Measurements from ENCODE around the gene WHAMM.
"Not testable (repeated sequence)": the region's sequence is repeated elsewhere in the genome, so short reads cannot be mapped to it uniquely, and the experiment has no call there.

The WHAMM gene, protein sequence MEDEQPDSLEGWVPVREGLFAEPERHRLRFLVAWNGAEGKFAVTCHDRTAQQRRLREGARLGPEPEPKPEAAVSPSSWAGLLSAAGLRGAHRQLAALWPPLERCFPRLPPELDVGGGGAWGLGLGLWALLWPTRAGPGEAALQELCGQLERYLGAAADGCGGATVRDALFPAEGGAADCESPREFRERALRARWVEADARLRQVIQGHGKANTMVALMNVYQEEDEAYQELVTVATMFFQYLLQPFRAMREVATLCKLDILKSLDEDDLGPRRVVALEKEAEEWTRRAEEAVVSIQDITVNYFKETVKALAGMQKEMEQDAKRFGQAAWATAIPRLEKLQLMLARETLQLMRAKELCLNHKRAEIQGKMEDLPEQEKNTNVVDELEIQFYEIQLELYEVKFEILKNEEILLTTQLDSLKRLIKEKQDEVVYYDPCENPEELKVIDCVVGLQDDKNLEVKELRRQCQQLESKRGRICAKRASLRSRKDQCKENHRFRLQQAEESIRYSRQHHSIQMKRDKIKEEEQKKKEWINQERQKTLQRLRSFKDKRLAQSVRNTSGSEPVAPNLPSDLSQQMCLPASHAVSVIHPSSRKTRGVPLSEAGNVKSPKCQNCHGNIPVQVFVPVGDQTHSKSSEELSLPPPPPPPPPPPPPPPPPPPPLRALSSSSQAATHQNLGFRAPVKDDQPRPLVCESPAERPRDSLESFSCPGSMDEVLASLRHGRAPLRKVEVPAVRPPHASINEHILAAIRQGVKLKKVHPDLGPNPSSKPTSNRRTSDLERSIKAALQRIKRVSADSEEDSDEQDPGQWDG

GRCh38 chr15:82809308-82810060, at the start of gene WHAMM:
Gene WHAMM (plus strand): TSS chr15:82809628. CDS start chr15:82809727, 99 bp downstream.
- DNase-seq (ENCODE audit: low read depth): peak; percentile 91

- DNase-seq (ENCODE audit: low read depth): no peak
These were observed 45.9 kb upstream of the WHAMM start for GRCh38 chr15:82763361-82764116.

DNA sequence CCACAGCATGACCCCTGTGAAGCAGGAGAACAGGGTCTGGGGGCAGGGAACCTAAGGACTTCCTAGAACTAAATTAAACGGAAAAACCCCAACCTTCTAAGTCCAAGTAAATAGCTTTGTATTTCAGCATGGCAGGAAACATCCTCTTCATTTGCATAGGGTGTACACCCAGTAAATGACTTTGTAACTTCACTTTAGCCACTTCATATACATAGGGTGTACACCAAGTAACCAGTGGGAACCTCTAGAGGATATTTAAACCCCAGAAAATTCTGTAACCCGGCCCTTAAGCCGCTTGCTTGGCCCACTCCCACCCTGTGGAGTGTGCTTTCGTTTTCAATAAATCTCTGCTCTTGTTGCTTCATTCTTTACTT, 45.3 kb upstream of the WHAMM start:
- no peak for DNase-seq (ENCODE audit: low read depth)

- no peak for DNase-seq (ENCODE audit: low read depth)
These were observed 44.7 kb upstream of the WHAMM start for GRCh38 chr15:82764740-82765139.

GRCh38 chr15:82766201-82766600, 43.2 kb upstream of the WHAMM start:
- DNase-seq (ENCODE audit: low read depth): not testable (repeated sequence)

GRCh38 chr15:82767163-82767829, 42.1 kb upstream of the WHAMM start:
- no peak for DNase-seq (ENCODE audit: low read depth)

DNA sequence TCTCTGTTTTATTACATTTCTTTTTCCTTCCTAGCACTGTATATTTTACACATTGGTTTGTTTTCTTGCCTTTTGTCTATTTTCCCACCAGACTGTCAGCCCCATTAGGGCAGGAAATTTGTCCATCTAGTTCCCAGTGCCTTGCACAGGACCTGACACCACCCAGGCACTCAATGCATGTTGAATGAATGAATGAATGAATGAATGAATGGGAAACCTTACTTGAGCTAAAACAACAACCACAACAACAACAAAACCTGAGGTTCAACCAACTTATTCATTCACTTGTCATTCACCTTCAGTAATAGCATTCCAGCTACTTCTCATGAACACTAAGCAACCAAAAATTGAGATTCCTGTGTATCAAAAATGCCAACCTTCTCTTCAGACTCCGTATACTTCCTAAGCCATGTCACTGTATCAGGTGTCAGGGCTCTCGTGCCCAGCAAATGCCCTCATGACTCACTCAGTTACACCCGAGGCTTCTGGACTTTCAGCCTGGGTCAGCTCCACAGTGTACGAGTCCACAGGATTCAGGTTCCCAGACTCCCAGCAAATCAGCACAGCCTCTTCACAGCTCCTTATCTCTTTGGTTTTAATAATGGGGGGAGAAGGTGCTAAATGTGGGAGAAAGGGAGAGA, 40.9 kb upstream of the WHAMM start:
- DNase-seq (ENCODE audit: low read depth): no peak

DNA sequence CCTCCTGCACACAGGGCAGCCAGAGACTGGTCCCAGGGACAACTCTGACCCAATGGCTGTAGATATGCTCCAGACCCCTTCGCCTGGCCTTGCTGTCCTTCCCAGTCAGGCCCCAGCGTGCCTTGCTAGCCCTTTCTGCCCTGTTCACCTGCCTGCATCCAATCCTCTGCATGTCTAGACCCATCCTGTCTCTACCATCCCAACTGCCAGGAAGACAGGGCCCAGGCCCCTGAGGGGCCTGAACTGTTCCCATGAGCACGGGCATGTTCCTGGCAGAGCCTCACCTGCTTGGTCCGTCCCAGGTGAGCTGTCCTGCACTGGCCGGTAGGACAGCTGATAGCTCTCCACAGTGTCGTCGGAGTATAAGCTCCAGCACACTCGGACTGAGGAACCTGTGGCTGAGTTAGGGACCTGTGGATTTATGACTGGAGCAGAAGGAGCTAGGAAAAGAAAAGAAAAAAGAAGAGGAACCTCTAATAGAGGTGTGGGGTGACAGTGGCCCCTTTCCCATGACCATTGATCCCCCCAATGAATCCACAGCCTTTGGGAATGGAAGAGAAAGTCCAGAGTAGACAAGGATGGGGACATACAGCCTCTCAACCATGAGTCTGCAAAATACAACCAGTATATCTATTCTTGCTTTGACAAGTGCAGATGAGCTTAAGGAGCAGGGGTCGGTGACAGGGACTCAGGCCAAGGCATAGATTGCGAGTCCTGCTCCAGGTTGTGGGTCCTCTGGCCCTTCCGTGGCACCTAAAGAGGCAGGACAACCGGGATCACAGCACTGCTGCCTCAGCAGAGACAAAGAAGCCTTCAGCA, 37.4 kb upstream of the WHAMM start:
- no peak for DNase-seq (ENCODE audit: low read depth)

DNA sequence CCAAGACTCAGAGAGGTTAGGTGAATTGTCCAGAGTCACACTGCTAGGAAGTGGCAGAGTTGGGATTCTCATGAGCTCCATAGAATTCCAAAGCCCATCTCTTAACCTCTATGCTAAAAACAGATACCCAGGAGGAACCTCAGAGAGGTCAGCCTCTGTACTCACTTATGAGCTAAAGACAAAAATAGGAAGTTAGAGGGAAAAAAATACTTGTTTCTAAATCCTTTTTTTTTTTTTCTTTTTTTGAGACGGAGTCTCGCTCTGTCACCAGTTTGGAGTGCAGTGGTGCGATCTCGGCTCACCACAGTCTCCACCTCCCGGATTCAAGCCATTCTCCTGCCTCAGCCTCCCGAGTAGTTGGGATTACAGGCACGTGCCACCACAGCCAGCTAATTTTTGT, 34.9 kb upstream of the WHAMM start:
- no peak for DNase-seq (ENCODE audit: low read depth)

DNA sequence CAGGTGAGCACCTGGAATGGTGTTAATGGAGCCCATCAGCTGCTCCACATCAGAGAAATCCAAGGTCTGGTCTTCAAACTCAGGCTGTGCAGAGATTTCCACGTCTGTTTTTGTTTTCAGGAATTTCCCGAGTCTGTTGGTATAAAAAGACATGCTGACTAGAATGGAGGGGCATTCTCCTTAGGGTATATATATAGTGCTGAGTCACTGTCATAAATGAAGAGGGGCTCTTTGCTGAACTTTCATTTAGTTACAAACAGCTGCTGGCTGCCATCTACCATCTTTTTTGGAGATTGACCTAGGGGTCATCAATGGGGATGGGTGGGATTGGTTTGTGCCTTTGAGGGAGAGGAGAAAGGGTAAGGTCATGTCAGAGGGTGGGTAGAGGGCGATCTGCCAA, 30.7 kb upstream of the WHAMM start:
- no peak for DNase-seq (ENCODE audit: low read depth)

- no peak for DNase-seq (ENCODE audit: low read depth)
These were observed 28.1 kb upstream of the WHAMM start for GRCh38 chr15:82781349-82781748.

DNA sequence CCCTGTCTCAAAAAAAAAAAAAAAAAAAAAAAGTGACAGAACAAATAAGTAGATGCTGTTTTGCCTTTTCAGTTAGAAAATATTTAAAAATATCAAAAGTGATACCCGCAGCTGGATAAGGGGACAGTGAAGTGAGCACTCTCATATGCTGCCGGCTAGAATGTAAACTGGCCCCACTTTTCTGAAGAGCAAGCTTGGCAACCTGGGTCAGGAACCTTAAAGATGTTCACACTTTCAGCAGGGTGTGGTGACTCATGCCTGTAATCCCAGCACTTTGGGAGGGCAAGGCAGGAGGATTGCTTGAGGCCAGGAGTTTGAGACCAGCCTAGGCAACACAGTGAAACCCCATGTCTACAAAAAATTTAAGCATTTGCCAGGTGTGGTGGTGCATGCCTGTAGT, 20.9 kb upstream of the WHAMM start:
- no peak for DNase-seq (ENCODE audit: low read depth)

DNA sequence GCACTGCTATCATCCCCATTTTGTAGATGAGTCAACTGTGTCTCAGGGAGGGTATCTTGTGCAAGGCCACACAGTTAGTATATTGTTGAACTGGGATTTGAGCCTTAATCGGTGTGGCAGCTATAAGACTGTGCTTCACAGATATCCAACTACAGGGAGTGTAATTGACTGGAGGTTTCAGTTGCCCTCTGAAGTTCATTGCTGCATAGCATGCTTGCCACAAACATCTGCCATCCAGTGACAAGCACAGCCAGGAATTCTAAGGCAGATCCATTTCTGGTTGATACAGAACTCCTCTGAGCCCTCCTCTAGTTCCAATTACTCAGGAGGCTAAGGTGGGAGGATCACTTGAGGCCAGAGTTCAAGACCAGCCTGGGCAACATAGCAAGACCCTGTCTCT, 19.9 kb upstream of the WHAMM start:
- DNase-seq (ENCODE audit: low read depth): no peak

GRCh38 chr15:82790321-82790720, 19.1 kb upstream of the WHAMM start:
- no peak for DNase-seq (ENCODE audit: low read depth)

DNA sequence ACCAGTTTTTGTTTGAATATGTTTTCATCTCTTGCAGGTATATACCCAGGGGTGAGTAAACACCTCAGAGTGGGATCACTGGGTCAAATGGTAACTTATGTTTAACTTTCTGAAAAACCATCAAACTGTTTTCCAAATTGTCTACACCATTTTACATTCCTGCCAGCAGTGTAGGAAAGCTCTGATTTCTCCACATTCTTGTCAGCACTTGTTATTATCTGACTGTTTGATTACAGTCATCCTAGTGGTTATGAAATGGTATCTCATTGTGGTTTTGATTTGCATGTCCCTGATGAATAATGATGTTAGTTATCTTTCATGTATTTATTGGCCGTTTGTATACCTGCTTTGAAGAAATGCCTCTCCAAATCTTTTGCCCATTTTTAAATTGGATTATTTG, 17.4 kb upstream of the WHAMM start:
- DNase-seq (ENCODE audit: low read depth): no peak

DNA sequence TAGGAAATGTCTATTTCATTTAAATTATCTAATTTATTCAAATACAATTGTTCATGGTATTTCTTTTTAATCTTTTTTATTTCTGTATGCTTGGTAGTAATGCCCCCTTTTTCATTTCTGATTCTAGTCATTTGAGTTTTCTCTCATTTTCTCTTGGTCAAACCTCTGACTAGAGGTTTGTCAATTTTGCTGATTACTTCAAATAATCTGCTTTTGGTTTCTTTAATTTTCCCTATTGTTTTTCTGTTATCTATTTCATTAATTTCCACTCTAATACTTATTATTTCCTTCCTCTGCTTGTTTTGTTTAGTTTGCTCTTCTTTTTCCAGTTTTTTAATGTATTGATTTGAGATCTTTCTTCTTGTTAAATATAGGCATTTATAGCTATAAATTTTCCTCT, 15.7 kb upstream of the WHAMM start:
- DNase-seq (ENCODE audit: low read depth): no peak

DNA sequence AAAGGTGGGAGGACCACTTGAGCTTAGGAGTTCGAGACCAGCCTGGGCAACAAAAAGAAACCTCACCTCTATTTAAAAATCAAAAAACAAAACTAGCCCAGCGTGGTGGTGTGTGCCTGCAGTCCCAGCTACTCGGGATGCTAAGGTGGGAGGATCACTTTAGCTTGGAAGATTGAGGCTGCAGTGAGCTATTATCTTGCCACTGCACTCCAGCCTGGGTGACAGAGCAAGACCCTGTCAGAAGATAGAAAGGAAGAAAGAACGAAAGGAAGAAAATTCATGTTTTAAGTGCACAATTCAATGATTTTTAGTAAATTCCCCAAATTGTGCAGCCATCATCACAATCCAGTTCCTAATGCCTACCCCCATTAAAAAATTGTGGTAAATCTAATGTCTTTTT, 11.3 kb upstream of the WHAMM start:
- DNase-seq (ENCODE audit: low read depth): no peak

GRCh38 chr15:82798531-82799166, 10.8 kb upstream of the WHAMM start:
- DNase-seq (ENCODE audit: low read depth): no peak

DNA sequence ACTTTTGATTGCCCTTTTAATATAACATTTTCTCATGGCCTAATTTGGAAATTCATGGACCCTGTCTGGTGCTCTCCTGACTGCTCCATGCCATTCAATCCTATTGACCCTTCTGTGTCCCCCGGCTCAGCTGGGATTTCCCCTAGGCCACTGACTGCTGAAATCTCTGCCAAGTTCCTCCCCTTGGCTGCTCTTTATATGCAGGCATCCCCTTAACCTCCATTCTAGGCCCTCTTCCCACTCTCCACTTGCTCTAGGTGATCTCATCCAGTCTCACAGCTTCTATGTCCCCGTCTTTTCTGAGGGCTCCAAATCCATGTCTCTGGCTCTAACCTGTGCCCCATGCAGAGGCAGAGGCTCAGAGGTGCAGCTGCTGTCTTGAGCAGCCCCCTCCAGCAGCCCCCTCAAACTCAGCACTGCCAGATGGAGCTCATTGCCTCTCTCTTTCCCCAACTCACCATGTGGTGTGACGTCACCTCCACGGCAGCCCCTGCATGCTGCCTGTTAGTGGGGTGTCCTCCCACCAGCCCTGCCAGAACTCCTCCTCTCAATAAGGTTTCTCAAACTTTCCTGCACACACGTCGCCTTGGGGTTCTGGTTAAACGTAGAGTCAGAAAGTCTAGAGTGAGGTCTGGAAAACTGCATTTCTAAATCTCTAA, 10.1 kb upstream of the WHAMM start:
- DNase-seq (ENCODE audit: low read depth): no peak
